GM19468 (cell line): ENCODE data around the gene ITGAE.

Source experiments
- ATAC-seq: cut with Tn5 transposase; IDR thresholded peaks from one replicate; pipeline ENCODE4 v1.9.1; 2021; ENCODE audit warnings: mild to moderate bottlenecking, moderate library complexity, moderate number of reproducible peaks; ENCODE audit not compliant: unreplicated experiment; ENCODE audit errors: extremely low read depth

ITGAE gene

DNA sequence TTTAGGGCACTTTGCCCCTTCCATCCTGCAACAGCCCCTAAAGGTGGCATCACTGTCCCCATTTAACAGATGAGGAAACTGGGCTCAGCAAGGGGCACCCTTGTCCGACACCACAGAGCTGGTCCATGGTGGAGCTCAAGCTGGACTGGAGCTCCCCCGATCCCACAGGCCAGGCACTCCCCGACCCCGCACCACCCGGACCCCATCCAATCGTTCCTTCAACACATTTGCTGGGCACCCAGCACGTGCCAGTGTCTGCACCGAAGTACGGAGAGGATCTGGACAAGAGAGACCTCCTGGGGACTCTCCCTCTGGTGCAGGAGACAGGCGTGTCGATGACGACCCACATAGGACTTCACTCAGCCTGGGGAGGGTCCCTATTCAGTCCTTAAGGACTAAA lies 119.0 kb downstream of the ITGAE start:
- ATAC-seq = no peak

DNA sequence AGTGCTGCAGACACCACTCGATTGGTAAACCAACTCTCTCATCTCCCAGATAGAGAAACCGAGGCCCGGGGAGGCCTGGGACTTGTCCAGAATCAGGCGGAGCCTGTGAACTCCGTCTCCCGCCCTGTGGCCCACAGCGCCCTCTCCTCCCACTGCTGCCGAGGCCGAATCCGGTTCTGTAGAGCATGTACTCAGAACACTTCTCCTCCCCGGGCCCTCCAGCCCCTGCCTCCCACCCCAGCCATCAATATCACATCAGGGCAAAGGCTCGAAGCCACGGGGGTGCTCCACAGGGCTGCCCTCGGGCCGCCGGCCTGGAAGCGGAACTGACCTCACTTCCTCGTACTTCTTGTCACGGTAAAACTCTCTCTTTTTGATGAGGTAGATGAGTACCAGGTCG lies 119.4 kb downstream of the ITGAE start:
- ATAC-seq = no peak

DNA sequence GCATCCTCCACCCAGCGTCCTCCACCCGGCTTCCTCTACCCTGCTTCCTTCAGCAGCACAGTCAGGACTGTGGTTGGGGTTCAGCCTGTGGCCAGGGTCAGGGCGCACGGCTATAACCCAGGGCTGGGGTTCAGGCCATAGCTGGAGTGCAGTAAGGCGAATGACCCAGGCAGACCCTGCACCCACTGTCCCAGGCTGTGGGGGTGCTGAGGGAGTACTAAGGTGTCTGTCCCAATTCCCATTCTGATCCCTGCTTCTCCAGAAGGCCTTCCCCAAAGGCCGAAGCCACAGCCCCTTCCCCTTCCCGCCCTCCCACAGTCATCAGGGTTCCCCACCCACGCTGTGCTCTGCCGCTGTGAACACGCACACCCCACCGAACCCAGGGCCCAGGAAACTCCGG lies 119.9 kb downstream of the ITGAE start:
- ATAC-seq = no peak

DNA sequence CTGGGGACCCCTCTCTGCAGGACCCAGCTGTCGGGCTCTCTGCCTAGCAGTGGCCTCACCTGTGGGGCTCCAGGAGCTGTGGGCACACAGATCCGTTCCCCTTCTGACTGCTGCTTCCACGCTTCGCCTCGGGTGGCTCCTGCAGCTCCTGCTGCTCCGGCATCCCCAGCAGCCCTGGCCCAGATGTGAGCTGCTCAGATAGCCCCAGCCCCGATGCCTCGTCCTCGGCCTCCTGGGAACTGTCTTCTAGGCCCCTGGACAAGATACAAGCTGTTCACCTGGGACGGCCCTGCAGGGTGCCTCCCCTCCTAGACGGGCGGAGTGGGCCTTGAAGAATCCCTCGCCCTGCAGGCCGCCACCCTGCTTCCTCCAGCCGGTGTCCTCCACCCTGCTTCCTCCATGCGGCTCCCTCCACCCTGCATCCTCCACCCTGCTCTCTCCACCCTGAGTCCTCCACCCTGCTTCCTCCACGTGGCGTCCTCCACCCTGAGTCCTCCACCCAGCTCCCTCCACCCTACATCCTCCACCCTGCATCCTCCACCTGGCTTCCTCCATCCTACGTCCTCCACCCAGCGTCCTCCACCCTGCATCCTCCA lies 121.4 kb downstream of the ITGAE start:
- ATAC-seq = no peak

DNA sequence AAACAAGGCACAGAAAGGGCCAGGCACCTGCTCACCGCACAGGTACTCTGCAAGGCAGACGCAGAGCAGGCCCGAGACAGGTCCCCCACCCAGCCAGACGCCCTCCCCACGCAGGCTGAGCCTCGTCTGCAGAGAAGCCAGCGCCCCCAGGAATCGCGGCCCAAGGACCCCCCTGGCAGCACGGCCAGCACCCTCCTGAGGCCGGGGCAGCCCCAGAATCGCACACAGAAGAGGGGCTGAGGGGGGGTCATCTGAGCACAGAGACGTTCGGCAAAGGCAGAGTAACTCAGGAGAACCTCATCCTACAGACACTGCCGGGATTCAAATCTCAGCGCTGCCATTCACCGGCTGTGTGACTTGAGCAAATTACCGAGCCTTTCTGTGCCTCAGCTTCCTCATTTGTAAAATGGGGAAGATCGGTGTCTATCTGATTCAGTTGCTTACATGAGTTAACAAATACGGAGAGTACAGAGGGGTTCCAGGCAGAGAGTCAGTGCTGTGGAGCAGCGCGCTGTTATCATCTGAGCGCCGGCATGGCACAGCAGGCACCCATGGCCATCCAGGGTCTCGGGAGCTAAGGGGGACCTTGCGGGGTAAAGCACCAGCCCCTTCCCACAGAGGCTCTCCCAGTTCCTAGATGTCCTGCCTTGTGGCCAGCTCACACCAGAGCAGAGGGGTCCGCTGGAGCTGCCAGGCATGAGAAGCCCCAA lies 122.0 kb downstream of the ITGAE start:
- ATAC-seq = no peak

DNA sequence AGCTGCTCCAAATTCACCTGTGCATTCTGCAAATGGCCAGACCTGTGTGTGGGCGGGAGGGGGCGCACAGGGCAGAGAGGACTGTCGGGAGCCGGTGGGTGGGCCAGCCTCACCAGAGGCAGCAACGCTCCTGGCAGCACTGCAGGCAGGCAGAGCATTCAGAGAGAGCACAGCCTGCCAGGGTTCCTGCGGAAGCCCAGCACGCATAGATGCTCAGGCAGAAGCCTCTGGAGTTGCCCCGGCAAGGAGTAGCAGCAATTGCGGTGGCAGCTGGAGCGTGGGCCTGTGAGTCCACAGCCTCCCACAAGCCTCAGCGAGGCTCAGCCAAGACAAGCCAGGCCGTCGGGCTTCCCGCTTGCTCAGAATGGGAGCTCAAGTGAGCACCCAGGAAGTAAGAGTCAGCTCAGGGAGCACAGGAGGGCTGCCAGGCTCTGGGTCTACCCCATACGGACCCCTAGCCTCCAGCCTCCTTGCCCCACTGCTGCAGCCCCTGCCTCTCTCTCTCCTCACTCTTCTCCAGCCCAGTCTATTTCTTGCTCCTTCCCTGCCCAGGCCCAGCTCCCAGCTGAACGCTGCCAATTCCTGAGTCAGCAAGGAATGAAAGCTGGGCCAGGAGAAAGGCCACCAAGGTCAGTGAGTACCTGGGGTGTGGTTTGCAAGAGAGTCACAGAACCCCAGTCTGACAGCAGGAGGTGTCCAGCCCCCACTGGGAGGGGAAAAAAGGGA lies 122.7 kb downstream of the ITGAE start:
- ATAC-seq = no peak

DNA sequence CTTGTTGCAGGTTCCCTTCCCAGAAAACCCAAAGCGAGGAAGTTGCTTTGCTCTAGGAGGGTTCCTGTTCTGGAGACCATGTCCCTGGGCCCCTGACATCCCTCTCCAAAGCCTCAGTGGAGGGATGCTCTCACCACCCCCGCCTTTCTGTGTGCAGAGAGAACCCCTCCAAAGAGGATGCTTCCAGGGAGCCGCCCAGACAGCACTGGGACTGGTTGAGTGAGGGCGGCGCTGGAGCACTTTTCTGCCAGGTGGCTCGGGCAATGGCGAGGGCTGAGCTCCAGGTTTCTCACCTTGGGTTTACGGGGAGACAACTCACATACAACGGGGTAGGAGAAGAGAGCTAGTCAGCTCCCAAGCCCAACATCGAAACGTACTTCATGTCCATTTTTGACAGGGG lies 125.1 kb downstream of the ITGAE start:
- no peak for ATAC-seq

DNA sequence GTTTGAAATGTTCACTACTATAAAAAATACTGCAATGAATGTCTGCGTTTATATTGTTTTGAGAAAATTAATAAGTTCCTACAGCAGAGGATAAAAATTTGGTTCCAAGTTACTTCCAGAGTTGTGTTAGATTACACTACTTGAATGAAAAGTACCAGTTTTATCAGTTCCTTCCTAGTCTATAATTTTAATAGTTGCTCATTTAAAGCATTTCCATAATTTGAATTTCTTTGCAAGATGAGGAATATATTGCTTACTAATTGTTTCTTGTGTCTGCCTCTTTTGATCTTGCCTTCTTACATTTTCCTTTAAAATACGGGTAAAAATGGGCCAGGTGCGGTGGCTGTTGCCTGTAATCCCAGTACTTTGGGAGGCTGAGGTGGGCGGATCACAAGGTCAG lies 128.4 kb downstream of the ITGAE start:
- ATAC-seq = no peak

DNA sequence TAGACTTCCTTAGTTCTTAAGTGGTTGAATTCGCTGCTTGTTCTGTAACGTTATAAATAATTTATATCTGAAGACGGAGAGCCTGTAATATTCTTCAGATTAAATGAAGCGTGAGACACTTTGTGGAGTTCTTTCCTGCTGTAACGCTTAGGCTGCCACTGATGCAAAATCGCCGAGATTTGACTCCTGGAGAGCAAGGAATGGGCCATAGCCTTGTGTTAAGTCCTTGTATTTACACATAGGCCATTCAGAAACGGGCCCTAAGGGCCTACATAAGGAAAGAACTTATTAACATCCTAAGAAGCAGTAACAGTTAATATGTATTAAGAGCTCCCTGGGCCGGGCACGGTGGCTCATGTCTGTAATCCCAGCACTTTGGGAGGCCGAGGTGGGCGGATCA lies 131.4 kb downstream of the ITGAE start:
- no peak for ATAC-seq

DNA sequence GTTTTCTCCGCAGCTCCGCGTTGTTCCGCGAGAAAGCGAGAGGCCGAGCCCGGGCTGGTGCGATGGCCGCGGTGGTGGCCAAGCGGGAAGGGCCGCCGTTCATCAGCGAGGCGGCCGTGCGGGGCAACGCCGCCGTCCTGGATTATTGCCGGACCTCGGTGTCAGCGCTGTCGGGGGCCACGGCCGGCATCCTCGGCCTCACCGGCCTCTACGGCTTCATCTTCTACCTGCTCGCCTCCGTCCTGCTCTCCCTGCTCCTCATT lies 132.0 kb downstream of the ITGAE start:
- ATAC-seq = no peak

DNA sequence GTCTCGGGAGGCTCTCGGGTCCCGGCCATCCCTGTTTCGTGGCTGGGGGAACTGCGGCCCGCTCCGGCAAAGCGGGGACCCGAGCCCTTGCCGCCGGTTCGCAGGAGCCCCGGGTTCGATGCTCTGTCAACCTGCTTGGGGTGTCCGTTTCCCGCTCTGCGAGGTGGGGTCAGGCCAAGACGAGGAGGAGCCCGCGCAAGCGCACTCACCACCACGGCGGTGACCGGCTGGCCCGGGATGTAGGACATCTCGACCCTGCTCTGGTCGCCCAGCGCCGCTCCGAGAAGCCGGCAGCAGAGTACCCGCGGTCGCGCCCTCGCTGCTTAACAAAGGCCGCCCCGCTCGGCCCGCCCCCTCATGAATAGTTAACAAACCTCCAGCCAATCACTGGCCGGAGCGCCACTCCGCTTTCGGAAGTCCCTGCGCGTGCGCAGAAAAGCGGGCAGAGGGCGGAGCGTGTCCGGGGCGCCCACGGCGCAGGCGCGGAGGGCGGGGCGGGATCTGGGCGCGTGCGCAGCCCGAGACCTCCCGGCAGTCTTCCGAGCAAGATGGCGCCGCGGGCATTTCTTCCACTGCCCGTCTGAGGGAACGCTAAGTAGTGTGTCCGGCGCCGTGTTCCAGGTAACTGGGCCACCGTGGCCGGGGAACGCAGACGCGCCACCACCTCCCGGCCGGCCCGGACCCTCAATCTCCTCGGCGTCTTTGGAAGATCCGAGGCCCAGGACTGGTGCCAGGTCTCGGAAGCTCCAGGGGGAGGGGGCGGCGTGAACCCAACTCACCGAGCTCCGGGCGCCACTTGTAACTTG lies 132.5 kb downstream of the ITGAE start, which contains the start of the genes EMC6 and TAX1BP3:
Gene EMC6, plus strand, starts transcription at position 534 of the 806 bp plus-strand sequence. CDS start 335 bp downstream, outside the sequence.
Gene TAX1BP3, minus strand, starts transcription at position 300 of the 806 bp plus-strand sequence. Its CDS starts 52 bp downstream, at position 248.
- ATAC-seq = peak; percentile 91

DNA sequence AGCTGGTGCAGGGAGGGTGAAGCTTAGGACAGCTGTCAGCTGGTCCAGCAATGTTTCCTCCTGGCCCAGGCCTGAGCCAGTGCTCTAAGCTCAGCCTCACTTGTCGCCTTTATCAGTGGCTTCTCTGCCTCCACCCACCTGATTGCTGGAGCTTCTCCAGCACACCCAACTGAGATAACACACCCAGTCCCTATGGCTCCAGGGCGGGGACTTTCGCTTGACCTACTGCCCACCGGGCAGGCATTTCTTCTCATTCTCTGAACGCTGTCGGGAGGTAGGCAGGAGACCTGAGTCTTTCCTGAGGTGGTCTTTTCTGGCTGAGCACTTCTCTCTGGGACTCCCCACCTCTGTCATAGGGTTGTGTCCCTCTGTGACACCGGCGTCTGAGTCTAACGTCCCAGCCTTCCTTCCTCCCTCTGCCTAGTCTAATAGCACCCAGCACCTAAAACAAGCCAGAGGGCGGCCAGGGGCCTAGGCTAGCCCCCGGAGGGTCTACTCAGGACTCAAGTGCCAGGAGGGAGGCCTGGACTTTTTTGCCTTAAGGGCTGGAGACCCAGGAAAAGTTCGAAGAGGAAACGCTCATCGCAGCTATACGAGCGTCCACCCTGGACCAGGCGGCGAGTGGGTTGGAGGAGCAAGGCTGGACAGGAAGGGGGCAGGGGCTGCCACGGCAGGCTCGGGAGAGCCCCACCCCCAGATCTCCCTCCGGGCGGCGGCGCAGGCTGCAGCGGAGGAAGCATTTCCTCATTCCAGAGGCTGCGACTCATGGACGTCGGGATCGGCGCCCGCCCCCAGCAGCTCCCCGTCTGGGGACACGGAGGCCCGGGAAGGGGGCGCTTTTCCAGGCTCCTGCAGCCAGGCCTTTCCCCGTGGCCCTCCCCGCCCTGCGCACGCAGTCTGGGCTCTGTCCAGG lies 133.4 kb downstream of the ITGAE start:
- no peak for ATAC-seq

DNA sequence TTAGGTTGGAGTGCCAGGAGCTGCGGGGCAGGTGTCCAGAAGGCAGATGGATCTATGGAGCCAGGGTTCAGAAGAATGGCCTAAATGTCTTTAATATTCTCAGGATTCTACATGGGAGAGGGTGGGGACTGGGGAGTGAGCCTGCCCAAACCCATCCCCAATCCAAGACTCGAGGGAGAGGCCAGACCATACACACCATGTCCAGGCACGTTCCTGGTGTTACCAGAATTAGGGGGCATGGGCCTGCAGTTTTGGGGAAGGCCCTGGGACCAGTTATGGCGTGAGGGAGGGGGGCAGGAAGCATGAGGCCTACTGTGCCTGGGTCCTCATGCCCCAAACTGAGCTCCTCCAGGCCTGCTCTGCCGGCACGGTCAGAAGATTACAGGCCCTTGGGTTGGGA lies 134.5 kb downstream of the ITGAE start:
- no peak for ATAC-seq

DNA sequence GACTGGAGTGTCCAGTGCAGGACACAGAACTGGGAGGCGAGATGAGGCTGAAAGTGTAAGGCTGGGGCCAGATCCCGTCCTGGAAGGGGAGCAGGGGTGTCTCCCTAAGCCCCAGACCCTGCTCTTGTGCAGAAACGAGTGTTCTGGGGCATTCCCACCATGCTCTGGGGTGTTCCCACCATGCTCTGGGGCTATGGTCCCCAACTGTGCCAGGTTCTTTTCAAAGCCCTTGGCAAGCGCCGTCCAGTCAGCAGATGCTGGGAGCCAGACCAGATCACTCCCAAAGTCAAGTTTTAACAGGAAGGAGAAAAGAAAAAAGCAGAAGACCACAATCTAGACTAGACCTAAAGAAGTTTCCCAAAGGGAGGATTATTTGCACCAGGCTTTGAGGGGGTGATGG lies 135.2 kb downstream of the ITGAE start:
- ATAC-seq = no peak
